Left kidney (tissue), 2 donors: ENCODE measurements around the gene RNU5B-1. TPM values are rescaled to one million over a fixed set of nuclear protein-coding genes. Genes with fewer than 3 reads are reported as not detected.
A peak's percentile ranks its signal among the peaks of the same experiment; 100 is the strongest.

Experiments
- DNase-seq: peaks from one replicate; pipeline ENCODE4 v3.0.0-alpha.2; 2013
- polyA plus RNA-seq: library from polyadenylated mRNA; unstranded; fragments of 120-200 nt; gene quantifications from one replicate; pipeline ENCODE4 v1.2.1, GENCODE V29; 2013; ENCODE audit not compliant: insufficient read length

Gene RNU5B-1
- polyA plus RNA-seq, 1 donor: not detected

- no peak for DNase-seq
Measured at GRCh38 chr15:65328506-65329287, 24.2 kb downstream of the RNU5B-1 start.

GRCh38 chr15:65329288-65329983 is 25.0 kb downstream of the RNU5B-1 start:
- no peak for DNase-seq

- DNase-seq: no peak
Measured at GRCh38 chr15:65329984-65330735, 25.7 kb downstream of the RNU5B-1 start.

GRCh38 chr15:65330934-65331645 is 26.6 kb downstream of the RNU5B-1 start:
- no peak for DNase-seq

GRCh38 chr15:65331811-65332210 is 27.3 kb downstream of the RNU5B-1 start:
- DNase-seq: no peak

- DNase-seq: no peak
Measured at GRCh38 chr15:65332391-65333147, 28.1 kb downstream of the RNU5B-1 start.

GRCh38 chr15:65333148-65333820 is 28.8 kb downstream of the RNU5B-1 start:
- no peak for DNase-seq

- no peak for DNase-seq
Measured at GRCh38 chr15:65333856-65334255, 29.4 kb downstream of the RNU5B-1 start.

GRCh38 chr15:65334586-65335231 is 30.2 kb downstream of the RNU5B-1 start:
- no peak for DNase-seq

- no peak for DNase-seq
Measured at GRCh38 chr15:65335278-65336055, 31.0 kb downstream of the RNU5B-1 start.

- no peak for DNase-seq
Measured at GRCh38 chr15:65336493-65337435, 32.3 kb downstream of the RNU5B-1 start.

GRCh38 chr15:65337436-65338070 is 33.1 kb downstream of the RNU5B-1 start:
- no peak for DNase-seq

- no peak for DNase-seq
Measured at GRCh38 chr15:65338366-65338765, 33.9 kb downstream of the RNU5B-1 start.

- DNase-seq: no peak
Measured at GRCh38 chr15:65338823-65339222, 34.3 kb downstream of the RNU5B-1 start.

- DNase-seq: no peak
Measured at GRCh38 chr15:65339416-65339815, 34.9 kb downstream of the RNU5B-1 start.

- peak; percentile 74 for DNase-seq
Measured at GRCh38 chr15:65339920-65340319, 35.4 kb downstream of the RNU5B-1 start.

GRCh38 chr15:65342493-65342892 is 38.0 kb downstream of the RNU5B-1 start:
- no peak for DNase-seq
